Ishikawa (cell line): Measurements from ENCODE around the gene SRP72.

Experiments used
- CEBPB ChIP-seq: IDR thresholded peaks from 2 replicates; pipeline ENCODE4 v1.6.1; 2012
- CREB1 ChIP-seq: IDR thresholded peaks from 2 replicates; pipeline ENCODE4 v1.6.1; 2012; ENCODE audit warnings: low read depth
- EGR1 ChIP-seq: IDR thresholded peaks from 2 replicates; pipeline ENCODE4 v1.6.1; 2012
- EP300 ChIP-seq: IDR thresholded peaks from 2 replicates; pipeline ENCODE4 v1.6.1; 2012; ENCODE audit warnings: borderline replicate concordance
- NFIC ChIP-seq: IDR thresholded peaks from 2 replicates; pipeline ENCODE4 v1.6.1; 2012
- REST ChIP-seq: IDR thresholded peaks from 2 replicates; pipeline ENCODE4 v1.6.1; 2012; ENCODE audit warnings: low read depth, mild to moderate bottlenecking
- TAF1 ChIP-seq: IDR thresholded peaks from 2 replicates; pipeline ENCODE4 v1.6.1; 2012; ENCODE audit warnings: low read depth, mild to moderate bottlenecking
- TCF12 ChIP-seq: IDR thresholded peaks from 2 replicates; pipeline ENCODE4 v1.6.1; 2012; ENCODE audit warnings: low read depth
- USF1 ChIP-seq: IDR thresholded peaks from 2 replicates; pipeline ENCODE4 v1.6.1; 2012
- YY1 ChIP-seq: IDR thresholded peaks from 2 replicates; pipeline ENCODE4 v1.6.1; 2012; ENCODE audit warnings: low read depth
- ZBTB7A ChIP-seq: IDR thresholded peaks from 2 replicates; pipeline ENCODE4 v1.6.1; 2012; ENCODE audit warnings: low read depth
- TF ChIP-seq, protein P1 (sequence below): IDR thresholded peaks from 2 replicates; pipeline ENCODE4 v1.6.1; 2012

DNA sequence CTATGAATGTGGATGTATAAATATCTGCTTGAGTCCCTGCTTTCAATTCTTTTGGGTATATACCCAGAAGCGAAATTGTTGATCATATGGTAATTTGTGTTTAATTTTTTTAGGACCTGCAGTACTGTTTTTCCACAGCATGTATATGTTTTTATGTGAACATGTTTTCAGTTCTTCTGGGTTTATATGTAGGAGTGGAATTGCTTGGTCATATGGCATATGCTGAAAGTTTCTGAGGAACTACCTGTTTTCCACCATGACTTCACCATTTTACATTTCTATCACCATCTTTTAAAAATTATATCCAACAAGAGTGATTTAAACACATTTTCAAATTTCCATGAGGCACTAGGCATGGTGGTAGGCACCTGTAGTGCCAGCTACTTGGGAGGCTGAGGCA is 40.2 kb upstream of the SRP72 start:
- TF ChIP-seq EGR1 (no peak), CREB1 (no peak), TAF1 (no peak), ZBTB7A (no peak), REST (no peak), YY1 (no peak), TCF12 (no peak), CEBPB (no peak), EP300 (no peak), USF1 (no peak), NFIC (no peak)
- TF ChIP-seq, protein P1, sequence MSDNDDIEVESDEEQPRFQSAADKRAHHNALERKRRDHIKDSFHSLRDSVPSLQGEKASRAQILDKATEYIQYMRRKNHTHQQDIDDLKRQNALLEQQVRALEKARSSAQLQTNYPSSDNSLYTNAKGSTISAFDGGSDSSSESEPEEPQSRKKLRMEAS, result no peak
